ENCODE results near the gene PPFIA4. TPM values are rescaled to one million over a fixed set of nuclear protein-coding genes. Genes with fewer than 3 reads are reported as not detected.

Gene PPFIA4
- total RNA-seq, 6 experiments from 2014 or later, result 0.37 to 1.3 (median 0.58) TPM

- no peaks in the 10 kb centered on the region for H3K9me3 Mint-ChIP-seq
- TF ChIP-seq CTCF (IDR thresholded peaks at IDR 0.05), result no peak
- no peak overlapping the region for H3K27ac Mint-ChIP-seq
- H3K4me1 Mint-ChIP-seq (ENCODE audit: low read depth), result peaks cover 7% of the 10 kb centered on the region; the same call in 1 of the 2 replicates
- DNase-seq, result no peak
- H3K27me3 Mint-ChIP-seq (ENCODE audit: insufficient read depth), result peaks cover 44% of the 10 kb centered on the region
- no peaks in the 10 kb centered on the region for H3K36me3 Mint-ChIP-seq (ENCODE audit: low read depth)
- no peak overlapping the region for H3K4me3 Mint-ChIP-seq
Measured at GRCh38 chr1:203072002-203072602, 45.8 kb downstream of the PPFIA4 start.

- TF ChIP-seq CTCF (IDR thresholded peaks at IDR 0.05), result no peak
- H3K27ac Mint-ChIP-seq, result no peak overlapping the region
- H3K4me1 Mint-ChIP-seq (ENCODE audit: low read depth), result peaks cover 7% of the 10 kb centered on the region; the same call in 1 of the 2 replicates
- no peak overlapping the region for H3K4me3 Mint-ChIP-seq
- DNase-seq, result peak; percentile 19
- H3K9me3 Mint-ChIP-seq, result no peaks in the 10 kb centered on the region
- no peaks in the 10 kb centered on the region for H3K36me3 Mint-ChIP-seq (ENCODE audit: low read depth)
- H3K27me3 Mint-ChIP-seq (ENCODE audit: insufficient read depth), result peaks cover 36% of the 10 kb centered on the region
Measured at GRCh38 chr1:203072911-203073310, 46.6 kb downstream of the PPFIA4 start.

GRCh38 chr1:203073469-203073868 is 47.2 kb downstream of the PPFIA4 start:
- Mint-ChIP-seq H3K4me3 (no peak overlapping the region), H3K9me3 (no peaks in the 10 kb centered on the region), H3K36me3 (ENCODE audit: low read depth) (no peaks in the 10 kb centered on the region), H3K4me1 (ENCODE audit: low read depth) (peaks cover 7% of the 10 kb centered on the region; the same call in 1 of the 2 replicates), H3K27ac (no peak overlapping the region), H3K27me3 (ENCODE audit: insufficient read depth) (peaks cover 35% of the 10 kb centered on the region)
- TF ChIP-seq CTCF (IDR thresholded peaks at IDR 0.05), result no peak
- no peak for DNase-seq

- Mint-ChIP-seq H3K27ac (no peak overlapping the region), H3K36me3 (ENCODE audit: low read depth) (no peaks in the 10 kb centered on the region), H3K4me1 (ENCODE audit: low read depth) (peaks cover 7% of the 10 kb centered on the region; the same call in 1 of the 2 replicates), H3K27me3 (ENCODE audit: insufficient read depth) (peaks cover 36% of the 10 kb centered on the region), H3K4me3 (no peak overlapping the region), H3K9me3 (no peaks in the 10 kb centered on the region)
- no peak for DNase-seq
- TF ChIP-seq CTCF (IDR thresholded peaks at IDR 0.05), result no peak
Measured at GRCh38 chr1:203074610-203075009, 48.3 kb downstream of the PPFIA4 start.

GRCh38 chr1:203075236-203076030 is 49.1 kb downstream of the PPFIA4 start:
- DNase-seq, result no peak
- Mint-ChIP-seq H3K27ac (no peak overlapping the region), H3K4me3 (no peak overlapping the region), H3K4me1 (ENCODE audit: low read depth) (peaks cover 7% of the 10 kb centered on the region; the same call in 1 of the 2 replicates), H3K36me3 (ENCODE audit: low read depth) (no peaks in the 10 kb centered on the region), H3K27me3 (ENCODE audit: insufficient read depth) (peaks cover 42% of the 10 kb centered on the region), H3K9me3 (no peaks in the 10 kb centered on the region)
- TF ChIP-seq CTCF (IDR thresholded peaks at IDR 0.05), result no peak

All from HFFc6 (cell line).